HCT116 (cell line): ENCODE measurements around the gene MED23. TPM values are rescaled to one million over a fixed set of nuclear protein-coding genes. Genes with fewer than 3 reads are reported as not detected.
A peak's percentile ranks its signal among the peaks of the same experiment; 100 is the strongest.

Experiments
- ATAC-seq: fragments of 200-7000 bp; cut with Tn5 transposase; 2 replicates; pipeline ENCODE4 v1.9.1; 2020; ENCODE audit warnings: mild to moderate bottlenecking, moderate library complexity
- BruUV-seq: library from RNA; stranded (reverse); fragments of 400-500 nt; replicated peaks from 2 replicates; lab custom pipeline; 2021; lab: Mats Ljungman, UMichigan
- CTCF ChIA-PET: fragments of 300-600 bp; sonication (Branson Sonifier 250); formaldehyde crosslinking; loops from one replicate; lab custom pipeline; 2021; ENCODE audit warnings: antibody characterized with exemption; lab: Charles Lee
- POLR2A ChIA-PET: fragments of 300-600, 350-600 bp; sonication (Branson Sonifier 250); formaldehyde crosslinking; loops from one replicate; lab custom pipeline; 2021; ENCODE audit warnings: antibody characterized with exemption; lab: Charles Lee
- RAD21 ChIA-PET, 2 experiments: fragments of 300-600 bp; sonication (Branson Sonifier 250); formaldehyde crosslinking; loops; one replicate each; lab custom pipeline; 2023; ENCODE audit warnings: low total read pairs in 2 of 2; ENCODE audit not compliant: uncharacterized antibody in 2 of 2, unreplicated experiment in 2 of 2, low non-redundant PET in 1 of 2; lab: Charles Lee
- DNase-seq: peaks from one replicate; pipeline ENCODE4 v3.0.0-alpha.2; 2010; ENCODE audit warnings: low read depth, low spot score
- H2AFZ ChIP-seq: fragments of 200-600 bp; shearing (Covaris generic), sonication (generic); 2 replicates; pipeline ENCODE4 v1.6.1; 2017; ENCODE audit warnings: low read depth, mixed run types, mixed read lengths, antibody characterized with exemption, low read length; ENCODE audit not compliant: poor library complexity, severe bottlenecking
- H3K27ac ChIP-seq: 2 replicates; pipeline ENCODE4 v1.5.1; 2012; ENCODE audit warnings: low read depth, low read length
- H3K27me3 ChIP-seq: fragments of 200-600 bp; sonication (generic); 2 replicates; pipeline ENCODE4 v1.6.1; 2016; ENCODE audit warnings: mixed run types, low read length, mixed read lengths; ENCODE audit not compliant: insufficient read depth
- H3K36me3 ChIP-seq, 2 experiments: fragments of 200-500 bp in 1 of 2; fragments of 200-600 bp in 1 of 2; sonication (Bioruptor generic) in 1 of 2; sonication (generic) in 1 of 2; 2 replicates each; pipeline versions ENCODE4 v1.5.1 to v1.6.1; 2014 to 2016; ENCODE audit warnings: low read length in 2 of 2, inconsistent platforms in 1 of 2, mixed read lengths in 1 of 2, mixed run types in 1 of 2; ENCODE audit not compliant: insufficient read depth in 2 of 2, control insufficient read depth in 1 of 2
- H3K4me1 ChIP-seq, 2 experiments: fragments of 200-600 bp in 1 of 2; sonication (generic) in 1 of 2; 2 replicates each; pipeline versions ENCODE4 v1.5.1 to v1.6.1; 2012 to 2017; ENCODE audit warnings: low read length in 2 of 2, inconsistent platforms in 1 of 2, mild to moderate bottlenecking in 1 of 2, mixed read lengths in 1 of 2, mixed run types in 1 of 2, moderate library complexity in 1 of 2; ENCODE audit not compliant: insufficient read depth in 2 of 2, control insufficient read depth in 1 of 2
- H3K4me2 ChIP-seq: fragments of 200-600 bp; sonication (generic); 2 replicates; pipeline ENCODE4 v1.6.1; 2017; ENCODE audit warnings: mixed run types, low read length, mixed read lengths
- H3K4me3 ChIP-seq, 2 experiments: fragments of 200-600 bp in 1 of 2; sonication (generic) in 1 of 2; replicated peaks in 1 of 2; 2 replicates each; pipeline ENCODE4 v1.5.1; 2011 to 2016; ENCODE audit warnings: low read length in 2 of 2, control low read depth in 1 of 2, low read depth in 1 of 2, mild to moderate bottlenecking in 1 of 2, mixed read lengths in 1 of 2, mixed run types in 1 of 2
- H3K79me2 ChIP-seq: fragments of 200-600 bp; sonication (generic); 2 replicates; pipeline ENCODE4 v1.6.1; 2017; ENCODE audit warnings: mild to moderate bottlenecking, mixed run types, low read length, moderate library complexity, mixed read lengths; ENCODE audit not compliant: insufficient read depth
- H3K9ac ChIP-seq: fragments of 200-600 bp; sonication (generic); 2 replicates; pipeline ENCODE4 v1.6.1; 2016; ENCODE audit warnings: low read length, mixed read lengths
- H3K9me2 ChIP-seq: fragments of 200-600 bp; sonication (generic), shearing (Covaris generic); 2 replicates; pipeline ENCODE4 v1.6.1; 2017; ENCODE audit warnings: mixed run types, mild to moderate bottlenecking, moderate library complexity; ENCODE audit not compliant: insufficient read depth
- H3K9me3 ChIP-seq, 2 experiments: fragments of 200-500 bp in 1 of 2; fragments of 200-600 bp in 1 of 2; sonication (Bioruptor generic) in 1 of 2; sonication (generic) in 1 of 2; 2 replicates each; pipeline ENCODE4 v1.6.1; 2014 to 2017; ENCODE audit warnings: low read length in 2 of 2, mixed read lengths in 2 of 2, inconsistent platforms in 1 of 2, low read depth in 1 of 2, mild to moderate bottlenecking in 1 of 2, mixed run types in 1 of 2, moderate library complexity in 1 of 2; ENCODE audit not compliant: control insufficient read depth in 1 of 2, insufficient read depth in 1 of 2
- H4K20me1 ChIP-seq: fragments of 200-600 bp; sonication (generic), shearing (Covaris generic); 2 replicates; pipeline ENCODE4 v1.6.1; 2017; ENCODE audit warnings: mixed run types, mild to moderate bottlenecking, moderate library complexity; ENCODE audit not compliant: insufficient read depth
- ATF3 ChIP-seq: IDR thresholded peaks from 2 replicates; pipeline ENCODE4 v1.6.1; 2012
- CTCF ChIP-seq, 3 experiments: fragments of 200-600 bp in 1 of 3; sonication (generic) in 1 of 3; IDR thresholded peaks in 2 of 3; conservative IDR thresholded peaks in 1 of 3; 2 replicates each; pipeline ENCODE4 v1.5.1; 2012 to 2017; ENCODE audit warnings: low read depth in 2 of 3, low read length in 2 of 3, antibody characterized with exemption in 1 of 3, borderline replicate concordance in 1 of 3, control low read depth in 1 of 3, mild to moderate bottlenecking in 1 of 3, mixed read lengths in 1 of 3, mixed run types in 1 of 3, moderate library complexity in 1 of 3; ENCODE audit not compliant: insufficient read depth in 1 of 3
- SP1 ChIP-seq: IDR thresholded peaks from 2 replicates; pipeline ENCODE4 v1.6.1; 2012; ENCODE audit warnings: low read depth
- ZNF274 ChIP-seq: fragments of 200-500 bp; sonication (Bioruptor generic); IDR thresholded peaks from 2 replicates; pipeline ENCODE4 v1.6.1; 2014; ENCODE audit warnings: mild to moderate bottlenecking, low read depth, low read length, inconsistent platforms
- intact Hi-C: fragments of 100-400 bp; cut with micrococcal nuclease; formaldehyde crosslinking; loops from 2 replicates; pipeline ENCODE4 v1.10.0; 2022
- total RNA-seq: library from RNA; stranded (reverse); gene quantifications from one replicate; pipeline ENCODE4 v1.2.1, GENCODE V29; 2021; ENCODE audit not compliant: unreplicated experiment

MED23 gene
- total RNA-seq, 1 experiment from 2014 or later: 17.2 TPM

- no peak for TF ChIP-seq CTCF (IDR thresholded peaks at IDR 0.05 in 2 of 3, conservative IDR thresholded peaks at IDR 0.05 in 1 of 3; ENCODE audit: borderline replicate concordance in 1 of 3, insufficient read depth in 1 of 3, low read depth in 2 of 3, low read length in 2 of 3)
- no peak for TF ChIP-seq ZNF274
- no peak for TF ChIP-seq SP1
These were observed 28.6 kb upstream of the MED23 start (continued) for GRCh38 chr6:131656667-131657066.

- ChIA-PET RAD21 (no interaction called here), CTCF (interaction anchor here (1.5 kb wide), 1 partner anchor 28 kb away, joined by 4 read pairs; the partner anchor contains the start of gene MED23)
- intact Hi-C loops: no loop called here
These were observed 27.9 kb upstream of the MED23 start for GRCh38 chr6:131655951-131656350.

More at GRCh38 chr6:131655951-131656350, 27.9 kb upstream of the MED23 start:
- POLR2A ChIA-PET: no interaction called here
- Histone ChIP-seq H3K27me3 (no peaks in the 10 kb centered on the region), H3K4me2 (no peak overlapping the region), H3K4me1 (peaks cover 0 to 16% of the 10 kb centered on the region in 2 experiments; a peak in 2 of 4 replicates), H3K27ac (no peak overlapping the region), H3K9me3 (no peaks in the 10 kb centered on the region), H3K9me2 (no peaks in the 10 kb centered on the region), H2AFZ (peak overlapping the region; percentile 20), H3K9ac (no peak overlapping the region), H4K20me1 (no peaks in the 10 kb centered on the region), H3K36me3 (no peaks in the 10 kb centered on the region), H3K4me3 (no peak overlapping the region), H3K79me2 (no peaks in the 10 kb centered on the region)
- DNase-seq (no peak), ATAC-seq (peak; percentile 68)
- peak in 1 of 3 experiments; percentile 29; a peak in 1 of 6 replicates for TF ChIP-seq CTCF (IDR thresholded peaks at IDR 0.05 in 2 of 3, conservative IDR thresholded peaks at IDR 0.05 in 1 of 3; ENCODE audit: borderline replicate concordance in 1 of 3, insufficient read depth in 1 of 3, low read depth in 2 of 3, low read length in 2 of 3)
- no peak for TF ChIP-seq ATF3
- no TSS peak for BruUV-seq
